ENCODE results near the gene RHBDD1.

The RHBDD1 gene

GRCh38 chr2:226835796-226836547 is at the start of gene RHBDD1:
Gene RHBDD1, plus strand, starts transcription at chr2:226836054. Its CDS starts 28,640 bp downstream, at chr2:226864694.
- DNase-seq = peak; percentile 87 to 98 (median 93)

- DNase-seq = no peak
Measured at GRCh38 chr2:226788064-226788463, 47.8 kb upstream of the RHBDD1 start.

- DNase-seq = no peak
Measured at GRCh38 chr2:226788881-226789490, 46.9 kb upstream of the RHBDD1 start.

GRCh38 chr2:226790011-226790410 is 45.8 kb upstream of the RHBDD1 start:
- DNase-seq = no peak

GRCh38 chr2:226790431-226790830 is 45.4 kb upstream of the RHBDD1 start:
- no peak for DNase-seq

GRCh38 chr2:226791056-226791486 is 44.8 kb upstream of the RHBDD1 start:
- peak in 4 of 6 experiments; percentile 70 to 94 (median 86) for DNase-seq

GRCh38 chr2:226791487-226792081 is 44.3 kb upstream of the RHBDD1 start:
- DNase-seq = peak; percentile 81 to 94 (median 91)

GRCh38 chr2:226792155-226792881 is 43.5 kb upstream of the RHBDD1 start:
- DNase-seq = peak in 1 of 6 experiments; percentile 47

GRCh38 chr2:226793646-226794045 is 42.2 kb upstream of the RHBDD1 start:
- no peak for DNase-seq

- DNase-seq = no peak
Measured at GRCh38 chr2:226794196-226794661, 41.6 kb upstream of the RHBDD1 start.

GRCh38 chr2:226794751-226795171 is 41.1 kb upstream of the RHBDD1 start:
- DNase-seq = no peak

- no peak for DNase-seq
Measured at GRCh38 chr2:226795281-226796011, 40.4 kb upstream of the RHBDD1 start.

- no peak for DNase-seq
Measured at GRCh38 chr2:226796012-226796839, 39.6 kb upstream of the RHBDD1 start.

- no peak for DNase-seq
Measured at GRCh38 chr2:226796840-226797288, 39.0 kb upstream of the RHBDD1 start.

- no peak for DNase-seq
Measured at GRCh38 chr2:226797289-226797988, 38.4 kb upstream of the RHBDD1 start.

- no peak for DNase-seq
Measured at GRCh38 chr2:226797989-226798421, 37.8 kb upstream of the RHBDD1 start.

- peak; percentile 31 to 71 (median 50) for DNase-seq
Measured at GRCh38 chr2:226798422-226799210, 37.2 kb upstream of the RHBDD1 start.

- DNase-seq = peak; percentile 47 to 77 (median 66)
Measured at GRCh38 chr2:226799211-226799975, 36.5 kb upstream of the RHBDD1 start, which contains the start of gene IRS1. Gene IRS1, minus strand, starts transcription at chr2:226799820. Its CDS starts 1,082 bp downstream, at chr2:226798738.

Data from stimulated activated naive CD4-positive, alpha-beta T cell (primary cell).